Bronchial epithelial cell (primary cell): ENCODE results near the gene BLOC1S6. TPM values are rescaled to one million over a fixed set of nuclear protein-coding genes. Genes with fewer than 3 reads are reported as not detected.

Experiments used
- DNase-seq: peaks from one replicate; pipeline ENCODE4 v3.0.0-alpha.2; 2010; ENCODE audit warnings: low read depth
- FAIRE-seq: peaks from 2 replicates; lab custom pipeline; 2011; peaks lifted over from hg19 to GRCh38; lab: Jason Lieb, UNC
- H3K27me3 ChIP-seq: 2 replicates; pipeline ENCODE4 v1.5.1; 2011; ENCODE audit warnings: low read length; ENCODE audit not compliant: control insufficient read depth, insufficient read depth
- H3K36me3 ChIP-seq: 2 replicates; pipeline ENCODE4 v1.5.1; 2011; ENCODE audit warnings: low read length; ENCODE audit not compliant: control insufficient read depth, insufficient read depth
- H3K4me3 ChIP-seq: 2 replicates; pipeline ENCODE4 v1.5.1; 2011; ENCODE audit warnings: mild to moderate bottlenecking, low read depth, low read length, control low read depth
- CTCF ChIP-seq: IDR thresholded peaks from 2 replicates; pipeline ENCODE4 v1.5.1; 2011; ENCODE audit warnings: mild to moderate bottlenecking, moderate library complexity, low read length, control low read depth, inconsistent platforms; ENCODE audit not compliant: insufficient read depth, severe bottlenecking
- total RNA-seq: library from RNA; depleted of rRNA; stranded (reverse); fragments of >200 nt; gene quantifications from 2 replicates; pipeline ENCODE4 v1.2.1, GENCODE V29; 2014

Gene BLOC1S6
- total RNA-seq, 1 donor from 2014 or later, result 49.0 TPM

DNA sequence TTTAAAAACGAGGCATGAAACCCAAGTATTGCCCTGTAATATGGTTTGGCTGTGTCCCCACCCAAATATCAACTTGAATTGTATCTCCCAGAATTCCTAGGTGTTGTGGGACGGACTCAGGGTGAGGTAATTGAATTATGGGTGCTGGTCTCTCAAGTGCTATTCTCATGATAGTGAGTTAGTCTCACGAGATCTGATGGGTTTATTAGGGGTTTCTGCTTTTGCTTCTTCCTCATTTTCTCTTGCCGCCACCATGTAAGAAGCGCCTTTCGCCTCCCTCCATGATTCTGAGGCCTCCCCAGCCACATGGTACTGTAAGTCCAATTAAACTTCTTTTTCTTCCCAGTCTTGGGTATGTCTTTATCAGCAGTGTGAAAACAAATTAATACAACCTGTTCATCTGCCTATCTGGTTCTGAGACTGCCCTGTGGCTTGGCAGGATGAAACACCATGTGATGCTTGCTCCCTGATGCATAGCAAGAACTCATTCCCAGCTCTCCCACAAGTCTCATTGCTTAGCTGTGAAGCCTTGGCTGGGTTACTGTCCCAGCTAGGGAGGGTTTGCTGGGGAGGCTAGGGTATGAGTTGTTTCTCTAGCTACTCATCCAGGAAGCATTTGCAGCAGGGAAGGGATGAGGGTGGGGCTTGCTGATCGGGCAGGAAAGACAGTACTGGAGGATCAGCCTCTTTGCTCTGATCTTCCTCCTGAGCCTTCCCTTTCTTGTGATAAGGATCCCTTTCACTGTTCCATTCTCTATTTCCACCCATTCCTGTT is 43.9 kb downstream of the BLOC1S6 start:
- H3K4me3 ChIP-seq, result peak overlapping the region; percentile 26
- FAIRE-seq, result peak; percentile 99
- DNase-seq, result peak; percentile 97
- H3K27me3 ChIP-seq, result no peaks in the 10 kb centered on the region
- H3K36me3 ChIP-seq, result no peaks in the 10 kb centered on the region
- no peak for TF ChIP-seq CTCF

DNA sequence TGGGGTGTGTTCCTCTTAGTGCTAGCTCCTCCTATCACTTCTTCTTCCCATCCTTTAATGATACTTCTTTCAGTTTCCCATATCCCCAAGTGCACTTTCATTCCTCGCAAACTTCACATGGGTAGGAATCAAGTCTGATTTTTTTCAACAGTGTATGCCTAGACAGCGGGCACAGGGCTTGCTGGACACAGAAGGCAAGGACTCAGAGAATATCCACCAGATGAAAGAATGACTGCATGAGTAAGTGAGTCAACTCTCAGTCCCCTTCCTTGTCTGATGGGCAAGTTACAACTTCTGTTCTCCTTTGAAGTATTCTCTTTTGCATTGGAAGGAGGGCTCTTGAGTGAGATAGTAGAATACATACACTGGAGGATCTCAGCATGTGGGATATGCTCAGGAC is 44.6 kb downstream of the BLOC1S6 start:
- DNase-seq (peak; percentile 90), FAIRE-seq (no peak)
- no peaks in the 10 kb centered on the region for H3K27me3 ChIP-seq
- peak overlapping the region; percentile 26 for H3K4me3 ChIP-seq
- TF ChIP-seq CTCF, result no peak
- no peaks in the 10 kb centered on the region for H3K36me3 ChIP-seq

DNA sequence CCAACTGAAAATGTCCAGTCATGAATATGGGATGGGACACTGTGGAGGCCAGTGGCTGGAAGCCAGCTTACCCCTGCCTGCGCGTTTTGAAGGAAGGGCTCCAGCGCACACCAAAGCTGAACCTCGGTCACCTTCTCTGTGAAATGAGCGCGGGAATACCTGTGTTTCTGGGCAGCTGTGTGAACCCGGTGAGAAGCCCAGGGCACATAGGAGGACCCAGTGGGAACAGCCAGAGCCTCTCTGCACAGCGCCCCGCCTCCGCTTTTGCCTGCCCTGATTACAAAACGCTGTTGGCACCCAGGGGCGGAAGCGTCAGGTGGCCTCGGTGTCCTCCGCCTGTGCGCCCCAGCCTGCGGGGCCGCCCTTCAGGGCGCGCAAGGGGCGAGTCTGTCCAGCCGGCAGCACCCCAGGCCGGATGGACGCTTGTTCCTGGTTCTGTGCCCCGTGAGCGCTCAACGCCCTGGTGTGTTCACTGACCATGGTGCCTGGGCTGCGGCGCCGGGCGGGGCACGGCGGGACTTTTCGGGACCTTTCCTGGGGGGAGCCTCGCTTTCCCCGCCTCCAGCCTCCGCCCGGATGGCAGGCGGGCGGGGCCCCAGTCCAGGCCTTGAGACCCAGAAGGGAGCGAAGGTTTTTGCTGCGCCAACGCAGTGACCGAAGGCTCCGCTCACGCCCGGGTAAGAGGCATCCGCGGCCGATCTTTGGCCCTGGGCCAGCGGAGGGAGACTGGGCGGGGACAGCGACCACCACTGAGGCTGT is 47.4 kb downstream of the BLOC1S6 start, which contains the start of gene SQOR:
TSS of gene SQOR (plus strand) at position 598 of the 759 bp plus-strand sequence. CDS start 23,895 bp downstream, outside the sequence.
- DNase-seq, result peak; percentile 71
- Histone ChIP-seq H3K36me3 (no peaks in the 10 kb centered on the region), H3K4me3 (peak within 1 kb of the TSS; percentile 84), H3K27me3 (no peaks in the 10 kb centered on the region)
- no peak for TF ChIP-seq CTCF
- FAIRE-seq, result no peak

DNA sequence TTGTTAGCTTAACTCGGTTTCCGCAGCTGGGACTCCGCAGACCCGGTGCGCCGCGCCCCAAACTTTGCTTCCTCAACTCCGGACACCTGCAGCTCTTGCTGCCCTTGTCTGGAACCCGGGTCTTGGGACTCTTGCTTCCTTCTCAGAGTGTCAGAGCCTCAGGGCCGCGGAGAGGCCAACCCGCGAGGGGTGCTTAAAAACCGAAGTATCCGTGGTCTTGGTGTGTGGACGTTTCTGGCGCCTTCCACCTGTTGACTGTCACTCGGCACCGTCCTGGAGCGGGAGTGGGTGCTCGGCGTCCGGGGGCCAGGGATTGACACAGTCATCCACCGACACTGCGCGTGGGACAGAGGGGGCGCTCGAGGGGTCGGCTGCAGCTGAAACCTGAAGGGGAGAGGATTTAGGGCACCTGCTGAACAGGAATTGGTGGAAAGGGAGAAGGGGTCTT is 48.0 kb downstream of the BLOC1S6 start:
- FAIRE-seq (no peak), DNase-seq (no peak)
- Histone ChIP-seq H3K27me3 (no peaks in the 10 kb centered on the region), H3K4me3 (peak overlapping the region; percentile 84), H3K36me3 (no peaks in the 10 kb centered on the region)
- peak; percentile 61 for TF ChIP-seq CTCF

- TF ChIP-seq CTCF, result no peak
- FAIRE-seq, result no peak
- no peak for DNase-seq
- Histone ChIP-seq H3K36me3 (no peaks in the 10 kb centered on the region), H3K4me3 (peak overlapping the region; percentile 84), H3K27me3 (no peaks in the 10 kb centered on the region)
Measured at GRCh38 chr15:45635763-45636292, 48.6 kb downstream of the BLOC1S6 start.
